ENCODE measurements around the gene FARP2. TPM values are rescaled to one million over a fixed set of nuclear protein-coding genes. Genes with fewer than 3 reads are reported as not detected.

Gene FARP2
- total RNA-seq, 1 donor from 2014 or later: 120 TPM

- DNase-seq (ENCODE audit: low spot score): no peak
Measured at GRCh38 chr2:241323778-241324177, 32.3 kb upstream of the FARP2 start.

- DNase-seq (ENCODE audit: low spot score): no peak
Measured at GRCh38 chr2:241324775-241325174, 31.3 kb upstream of the FARP2 start.

- no peak for DNase-seq (ENCODE audit: low spot score)
Measured at GRCh38 chr2:241325257-241325656, 30.8 kb upstream of the FARP2 start.

GRCh38 chr2:241329669-241330615, 26.1 kb upstream of the FARP2 start:
- DNase-seq (ENCODE audit: low spot score): no peak

DNA sequence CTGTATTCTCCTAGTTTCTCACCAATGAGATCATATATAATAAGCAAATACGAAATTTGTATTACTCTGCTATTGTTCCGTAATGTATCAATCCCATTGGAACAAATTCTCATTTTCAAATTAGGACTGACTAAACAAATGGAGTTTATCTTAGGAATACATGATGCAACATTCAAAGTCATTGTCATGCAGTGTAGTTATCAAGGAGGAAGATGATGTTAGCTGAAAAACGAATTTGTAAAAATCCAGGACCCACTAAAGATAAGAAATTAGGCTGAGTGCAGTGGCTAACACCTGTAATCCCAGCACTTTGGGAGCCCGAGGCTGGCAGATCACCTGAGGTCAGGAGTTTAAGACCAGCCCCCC, 25.5 kb upstream of the FARP2 start:
- no peak for DNase-seq (ENCODE audit: low spot score)

DNA sequence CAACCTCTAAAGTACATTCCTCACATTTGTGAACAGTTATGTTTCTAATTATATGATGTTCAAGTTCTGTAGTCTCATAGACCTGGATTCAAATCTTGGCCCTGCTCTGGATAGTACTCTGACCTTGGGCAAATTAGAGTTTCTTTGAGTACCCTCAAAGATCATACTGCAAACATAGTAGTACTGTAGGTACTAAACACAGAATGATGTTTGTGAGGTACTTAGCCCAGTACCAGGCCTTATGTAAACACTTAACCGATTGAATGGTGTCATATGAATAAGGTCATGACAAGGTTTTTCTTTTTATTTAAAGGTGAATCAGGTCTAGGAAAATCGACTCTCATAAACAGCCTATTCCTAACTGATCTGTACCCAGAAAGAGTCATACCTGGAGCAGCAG, 21.3 kb upstream of the FARP2 start:
- DNase-seq (ENCODE audit: low spot score): no peak

GRCh38 chr2:241339839-241340630, 16.1 kb upstream of the FARP2 start:
- no peak for DNase-seq (ENCODE audit: low spot score)

GRCh38 chr2:241340631-241341163, 15.4 kb upstream of the FARP2 start:
- no peak for DNase-seq (ENCODE audit: low spot score)

DNA sequence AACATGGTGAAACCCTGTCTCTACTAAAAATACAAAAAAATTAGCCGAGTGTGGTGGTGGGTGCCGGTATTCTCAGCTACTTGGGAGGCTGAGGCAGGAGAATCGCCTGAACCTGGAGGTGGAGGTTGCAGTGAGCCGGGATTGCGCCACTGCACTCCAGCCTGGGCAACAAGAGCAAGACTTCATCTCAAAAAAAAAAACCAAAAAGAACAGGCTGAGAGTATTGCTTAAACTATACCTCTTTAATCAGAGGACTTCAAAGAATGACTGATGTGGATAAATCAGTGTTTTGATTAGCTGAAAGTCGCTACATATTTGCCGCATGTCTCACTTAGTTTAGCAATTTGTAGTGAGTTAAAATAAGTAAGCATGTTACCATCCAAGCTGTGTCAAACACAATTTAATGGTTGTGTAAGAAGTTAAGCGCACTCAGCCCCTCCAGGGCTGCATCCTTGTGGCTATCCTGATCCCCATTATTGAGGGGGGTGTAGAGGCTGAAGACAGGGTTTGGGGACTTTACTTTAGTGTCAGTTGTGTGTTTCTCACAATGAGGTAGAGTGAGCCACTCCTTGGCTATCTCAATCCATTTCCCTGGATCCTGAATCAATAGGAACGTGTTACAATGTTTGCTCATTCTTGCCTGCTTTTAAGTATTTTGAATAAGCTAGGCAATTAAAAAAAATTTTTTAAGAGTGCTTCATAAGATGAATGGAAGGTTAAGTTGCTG, 11.0 kb upstream of the FARP2 start:
- no peak for DNase-seq (ENCODE audit: low spot score)

DNA sequence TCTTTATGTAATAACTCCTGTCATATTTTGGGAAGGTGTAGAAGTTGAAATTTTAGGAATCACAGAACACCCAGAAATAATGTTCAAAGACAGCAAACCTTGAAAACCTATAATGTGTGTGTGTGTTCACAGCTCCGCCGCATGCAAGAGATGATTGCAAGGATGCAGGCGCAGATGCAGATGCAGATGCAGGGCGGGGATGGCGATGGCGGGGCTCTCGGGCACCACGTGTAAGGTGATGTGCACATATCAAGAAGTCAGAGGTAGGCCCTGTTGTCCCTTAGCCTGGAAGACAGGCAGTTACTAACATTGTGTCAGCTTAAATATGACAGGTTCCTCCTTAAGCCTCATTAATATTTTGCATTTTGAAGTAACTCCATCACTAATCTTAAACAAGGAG, 6.1 kb upstream of the FARP2 start:
- DNase-seq (ENCODE audit: low spot score): no peak

DNA sequence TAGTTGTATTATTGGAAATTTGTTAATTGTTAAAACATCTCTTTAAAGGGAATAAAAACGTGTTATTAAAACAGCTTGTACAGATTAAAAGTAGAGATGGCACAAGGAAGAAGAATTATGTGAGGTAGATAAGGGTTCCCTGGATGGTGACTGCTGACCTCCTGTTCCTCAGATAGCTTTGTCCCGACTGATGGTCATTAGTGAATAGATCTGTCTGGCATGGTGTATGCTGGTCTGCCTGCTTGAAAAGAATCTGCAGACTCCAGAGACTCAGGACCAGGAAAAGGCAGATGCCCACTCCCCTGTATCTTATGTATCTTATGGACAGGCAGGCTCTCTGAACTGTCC, 5.6 kb upstream of the FARP2 start:
- no peak for DNase-seq (ENCODE audit: low spot score)

DNA sequence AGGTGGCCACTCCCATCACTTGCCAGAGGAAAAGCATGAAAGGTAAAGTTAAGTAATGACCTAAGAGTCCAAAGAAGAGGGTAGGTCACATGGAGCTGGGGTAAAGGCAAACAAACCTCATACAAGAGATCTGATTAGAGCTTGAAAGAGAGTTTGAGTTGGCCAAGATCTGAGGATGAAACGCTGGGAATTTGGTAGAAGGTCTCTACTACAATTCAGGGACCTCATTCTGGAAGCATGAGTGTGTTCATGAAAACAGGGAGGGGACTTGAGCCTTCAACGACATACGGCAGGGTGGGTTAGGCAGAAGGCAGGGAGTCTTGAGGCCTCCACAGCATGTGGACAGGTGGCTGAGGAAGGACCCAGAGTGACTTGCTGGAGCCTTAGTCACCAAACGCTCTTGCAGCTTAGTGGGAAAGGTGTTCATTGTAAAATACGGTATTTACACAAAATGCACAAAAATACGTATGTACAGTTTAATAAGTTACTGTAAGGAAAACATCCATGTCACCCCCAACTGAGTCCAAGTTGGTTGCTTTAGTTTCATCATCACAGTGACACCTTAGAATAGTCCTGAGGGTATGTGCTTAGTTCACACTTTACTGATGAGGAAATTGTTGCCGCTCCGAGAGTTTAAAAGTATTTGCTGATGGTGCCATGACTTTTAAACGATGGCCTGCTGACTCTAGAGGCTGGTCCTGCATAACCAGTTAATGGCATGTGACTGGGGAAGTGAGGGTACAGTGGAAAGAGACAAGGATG, 5.0 kb upstream of the FARP2 start:
- no peak for DNase-seq (ENCODE audit: low spot score)

- DNase-seq (ENCODE audit: low spot score): no peak
Measured at GRCh38 chr2:241351640-241352031, 4.4 kb upstream of the FARP2 start.

- DNase-seq (ENCODE audit: low spot score): no peak
Measured at GRCh38 chr2:241352227-241352626, 3.9 kb upstream of the FARP2 start.

GRCh38 chr2:241354668-241355658, 1.1 kb upstream of the FARP2 start:
- peak; percentile 90 for DNase-seq (ENCODE audit: low spot score)

- no peak for DNase-seq (ENCODE audit: low spot score)
Measured at GRCh38 chr2:241356871-241357260, 781 bp downstream of the FARP2 start.

DNA sequence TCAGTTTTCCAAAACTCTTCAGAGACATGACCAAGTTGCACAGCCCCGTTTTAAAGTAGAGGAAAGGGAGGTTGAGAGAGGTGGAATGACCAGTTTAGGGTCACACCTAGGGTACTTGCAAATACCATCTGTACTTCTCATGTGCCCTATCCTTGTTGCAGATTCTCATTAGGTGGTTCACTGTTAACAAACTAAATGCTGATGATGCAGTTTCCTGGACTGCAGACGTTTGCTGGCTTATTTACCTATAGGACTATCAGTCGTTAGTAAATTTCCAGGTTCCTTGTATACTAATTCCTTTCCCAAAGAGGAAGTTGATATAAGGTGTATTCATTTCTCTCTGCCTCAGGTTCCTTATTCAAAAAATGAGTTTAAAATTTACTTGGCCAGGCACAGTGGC, 1.4 kb downstream of the FARP2 start:
- no peak for DNase-seq (ENCODE audit: low spot score)

GRCh38 chr2:241358470-241358869, 2.4 kb downstream of the FARP2 start:
- DNase-seq (ENCODE audit: low spot score): no peak

DNA sequence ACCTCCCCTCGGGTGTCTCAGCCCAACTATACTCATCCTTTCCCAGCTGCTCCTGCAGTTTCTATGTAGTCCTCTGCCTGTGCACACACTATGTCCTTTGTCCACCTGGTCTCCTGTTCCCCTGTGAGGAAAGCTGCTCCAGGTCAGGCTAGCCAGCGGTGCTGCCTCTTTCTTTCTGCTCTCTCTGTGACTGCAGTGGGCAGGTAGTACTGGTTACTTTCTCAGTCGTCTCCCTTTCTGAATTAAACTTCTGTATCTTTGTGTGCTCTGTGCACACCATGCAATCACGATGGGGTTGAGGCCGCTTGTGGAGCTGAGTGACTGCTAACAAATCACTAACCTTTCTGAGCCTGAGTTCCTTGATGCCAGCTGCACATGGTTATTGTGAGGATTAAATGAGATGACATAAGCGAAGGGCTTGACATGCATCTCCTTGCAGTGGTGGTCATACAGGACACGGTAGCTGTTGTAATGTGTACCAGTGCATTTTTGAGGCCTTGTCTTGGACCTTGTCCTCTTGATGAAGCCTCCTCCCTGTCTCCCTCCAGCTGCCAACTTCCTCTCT, 3.5 kb downstream of the FARP2 start:
- DNase-seq (ENCODE audit: low spot score): no peak

DNA sequence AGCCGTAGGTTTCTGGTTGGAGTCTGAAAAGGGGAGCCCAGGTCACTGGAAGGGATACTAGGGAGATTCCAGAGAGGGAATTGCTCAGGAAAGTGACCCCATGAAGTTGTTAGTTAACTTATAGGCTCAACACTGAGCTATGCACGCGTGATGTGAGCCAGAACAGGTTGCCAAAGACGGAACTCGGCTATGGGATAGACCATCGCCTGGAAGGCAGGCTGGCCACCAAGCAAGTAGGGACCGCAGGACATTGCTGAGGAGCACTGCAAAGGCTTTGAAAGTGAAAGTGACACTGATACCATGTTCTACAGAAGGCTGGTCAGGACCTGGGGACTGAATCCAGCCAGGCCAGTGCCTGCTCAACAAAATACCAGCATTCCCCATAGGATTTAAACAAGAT, 7.3 kb downstream of the FARP2 start:
- DNase-seq (ENCODE audit: low spot score): no peak
